Gastrocnemius medialis (tissue), 4 donors: ENCODE measurements around the gene PPP1R14C. TPM values are rescaled to one million over a fixed set of nuclear protein-coding genes. Genes with fewer than 3 reads are reported as not detected.

Source experiments
- ATAC-seq, 2 donors: fragments of 150-250 bp; one replicate each; pipeline ENCODE4 v1.9.1; 2016
- DNase-seq, 2 donors: peaks; one replicate each; pipeline ENCODE4 v3.0.0-alpha.2; 2019
- H3K27ac ChIP-seq, 4 donors: fragments of 200-600 bp; sonication (generic); 1 replicate in 1 of 4; 2 replicates in 3 of 4; pipeline ENCODE4 v1.5.1; 2016 to 2018; ENCODE audit warnings: mild to moderate bottlenecking in 2 of 4, moderate library complexity in 1 of 4
- H3K27me3 ChIP-seq, 3 donors: fragments of 200-600 bp; sonication (generic) in 2 of 3; 1 replicate in 1 of 3; 2 replicates in 2 of 3; pipeline versions ENCODE4 v1.5.1 to v1.6.0; 2016 to 2019; ENCODE audit warnings: mild to moderate bottlenecking in 1 of 3, moderate library complexity in 1 of 3
- H3K36me3 ChIP-seq, 2 donors: fragments of 200-600 bp; sonication (generic) in 1 of 2; one replicate each; pipeline ENCODE4 v1.5.1; 2017 to 2018
- H3K4me1 ChIP-seq, 2 donors: fragments of 200-600 bp; sonication (generic) in 1 of 2; one replicate each; pipeline ENCODE4 v1.5.1; 2016 to 2017; ENCODE audit warnings: mild to moderate bottlenecking in 2 of 2
- H3K4me3 ChIP-seq, 4 donors: fragments of 200-600 bp; sonication (generic) in 3 of 4; 1 replicate in 1 of 4; 2 replicates in 3 of 4; pipeline ENCODE4 v1.5.1; 2016 to 2019; ENCODE audit warnings: mild to moderate bottlenecking in 2 of 4
- H3K9me3 ChIP-seq, 3 donors: fragments of 200-600 bp; sonication (generic) in 2 of 3; 1 replicate in 1 of 3; 2 replicates in 2 of 3; pipeline ENCODE4 v1.5.1; 2016 to 2019
- POLR2A ChIP-seq, 2 donors: fragments of 450-650 bp; IDR thresholded peaks; one replicate each; pipeline ENCODE4 v1.6.1; 2017; ENCODE audit warnings: antibody characterized with exemption in 2 of 2, mild to moderate bottlenecking in 2 of 2, moderate library complexity in 2 of 2
- in situ Hi-C, 4 donors: fragments of 200-750 bp; cut with MboI; loops; one replicate each; pipeline versions ENCODE4 v1.15.0 to v1.8.0; 2017; ENCODE audit warnings: low sequenced_read_pairs in 4 of 4
- intact Hi-C: fragments of 100-400 bp; cut with DNase I; formaldehyde crosslinking; loops from one replicate; pipeline ENCODE4 v1.15.1; 2023; ENCODE audit warnings: low total_unique reads
- total RNA-seq, 4 donors: library from RNA; depleted of rRNA; stranded (reverse); fragments of >200 nt; gene quantifications; one replicate each; pipeline versions ENCODE4 v1.1.0 to v1.2.3, GENCODE V29; 2016
- TF ChIP-seq, protein P1 (sequence below), 5 experiments: fragments of 450-650 bp in 3 of 5; fragments of 200-600 bp in 2 of 5; sonication (generic) in 2 of 5; IDR thresholded peaks in 4 of 5; conservative IDR thresholded peaks in 1 of 5; 1 replicate in 4 of 5; 2 replicates in 1 of 5; pipeline ENCODE4 v1.5.1; 2016 to 2019; ENCODE audit warnings: antibody characterized with exemption in 5 of 5, mild to moderate bottlenecking in 3 of 5, moderate library complexity in 3 of 5

Gene PPP1R14C
- total RNA-seq, 4 donors from 2014 or later = 14.9 to 37.0 (median 21.7) TPM

- in situ Hi-C loops (no loop called here), intact Hi-C loops (no loop called here)
- H3K4me3 ChIP-seq = no peak overlapping the region
- H3K9me3 ChIP-seq = no peaks in the 10 kb centered on the region
- H3K36me3 ChIP-seq = no peaks in the 10 kb centered on the region
- TF ChIP-seq POLR2A (IDR thresholded peaks at IDR 0.05) = no peak
- TF ChIP-seq, protein P1, sequence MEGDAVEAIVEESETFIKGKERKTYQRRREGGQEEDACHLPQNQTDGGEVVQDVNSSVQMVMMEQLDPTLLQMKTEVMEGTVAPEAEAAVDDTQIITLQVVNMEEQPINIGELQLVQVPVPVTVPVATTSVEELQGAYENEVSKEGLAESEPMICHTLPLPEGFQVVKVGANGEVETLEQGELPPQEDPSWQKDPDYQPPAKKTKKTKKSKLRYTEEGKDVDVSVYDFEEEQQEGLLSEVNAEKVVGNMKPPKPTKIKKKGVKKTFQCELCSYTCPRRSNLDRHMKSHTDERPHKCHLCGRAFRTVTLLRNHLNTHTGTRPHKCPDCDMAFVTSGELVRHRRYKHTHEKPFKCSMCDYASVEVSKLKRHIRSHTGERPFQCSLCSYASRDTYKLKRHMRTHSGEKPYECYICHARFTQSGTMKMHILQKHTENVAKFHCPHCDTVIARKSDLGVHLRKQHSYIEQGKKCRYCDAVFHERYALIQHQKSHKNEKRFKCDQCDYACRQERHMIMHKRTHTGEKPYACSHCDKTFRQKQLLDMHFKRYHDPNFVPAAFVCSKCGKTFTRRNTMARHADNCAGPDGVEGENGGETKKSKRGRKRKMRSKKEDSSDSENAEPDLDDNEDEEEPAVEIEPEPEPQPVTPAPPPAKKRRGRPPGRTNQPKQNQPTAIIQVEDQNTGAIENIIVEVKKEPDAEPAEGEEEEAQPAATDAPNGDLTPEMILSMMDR (IDR thresholded peaks at IDR 0.05 in 4 of 5, conservative IDR thresholded peaks at IDR 0.05 in 1 of 5) = no peak
- H3K4me1 ChIP-seq = peaks cover 65 to 66% of the 10 kb centered on the region in 2 donors
- peak; percentile 58 to 75 for ATAC-seq
- H3K27me3 ChIP-seq = no peaks in the 10 kb centered on the region
- peak overlapping the region; percentile 79 to 89 (median 84) for H3K27ac ChIP-seq
- peak; percentile 38 to 58 for DNase-seq
These were observed 111.9 kb downstream of the PPP1R14C start for GRCh38 chr6:150254770-150255169.

DNA sequence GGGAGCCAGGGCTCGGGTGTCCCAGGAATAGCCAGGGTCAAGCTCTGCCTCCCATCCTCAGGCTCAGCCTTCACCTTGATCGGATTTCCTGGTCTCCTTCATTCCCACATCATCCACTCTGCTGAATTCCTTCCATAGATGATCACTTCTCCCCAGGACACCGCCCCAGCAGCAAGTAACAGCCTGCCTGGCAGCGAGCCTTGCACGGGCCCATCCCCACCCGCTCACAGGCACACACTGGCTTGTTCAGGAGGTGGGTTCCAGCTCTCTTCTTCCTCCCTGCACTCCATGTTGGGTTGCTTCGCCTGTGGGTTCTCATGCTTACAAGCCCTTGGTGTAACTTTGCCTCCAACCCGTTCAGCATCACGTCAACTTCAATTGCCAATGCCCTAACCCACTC, 113.0 kb downstream of the PPP1R14C start:
- ATAC-seq = no peak
- peak overlapping the region; percentile 79 to 89 (median 84) for H3K27ac ChIP-seq
- in situ Hi-C loops = no loop called here

GRCh38 chr6:150256618-150257272, 113.9 kb downstream of the PPP1R14C start:
- peaks cover 47 to 48% of the 10 kb centered on the region in 2 donors for H3K4me1 ChIP-seq

More for the DNA sequence above, 113.0 kb downstream of the PPP1R14C start:
- intact Hi-C loops = no loop called here
- Histone ChIP-seq H3K4me3 (no peak overlapping the region), H3K36me3 (no peaks in the 10 kb centered on the region), H3K9me3 (no peaks in the 10 kb centered on the region), H3K27me3 (no peaks in the 10 kb centered on the region), H3K4me1 (peaks cover 55 to 56% of the 10 kb centered on the region in 2 donors)
- no peak for TF ChIP-seq POLR2A (IDR thresholded peaks at IDR 0.05)
- TF ChIP-seq, protein P1 (IDR thresholded peaks at IDR 0.05 in 4 of 5, conservative IDR thresholded peaks at IDR 0.05 in 1 of 5) = no peak
- DNase-seq = no peak

DNA sequence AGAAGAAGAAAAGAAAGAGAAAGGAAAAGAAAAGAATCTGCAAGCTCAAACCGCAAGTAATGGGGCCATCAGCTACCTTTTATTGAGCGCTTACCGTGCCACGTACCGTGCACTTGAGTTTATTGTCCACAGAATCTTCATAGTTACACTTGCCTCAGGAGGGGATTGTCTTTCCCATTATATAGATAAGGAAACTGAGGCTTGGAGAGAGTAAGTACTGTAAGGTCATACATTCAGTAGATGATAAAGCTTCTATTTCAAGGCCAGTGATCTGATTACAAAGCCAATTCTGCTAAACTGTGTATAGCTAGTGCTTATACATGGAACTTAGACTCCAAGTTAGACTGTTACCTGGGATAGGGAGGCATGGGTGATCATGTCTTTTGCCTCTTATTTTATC, 115.5 kb downstream of the PPP1R14C start:
- Histone ChIP-seq H3K4me3 (no peak overlapping the region), H3K36me3 (no peaks in the 10 kb centered on the region), H3K9me3 (no peaks in the 10 kb centered on the region), H3K27me3 (no peaks in the 10 kb centered on the region), H3K4me1 (peaks cover 31% of the 10 kb centered on the region in 2 donors), H3K27ac (no peak overlapping the region)
- TF ChIP-seq POLR2A (IDR thresholded peaks at IDR 0.05) = no peak
- TF ChIP-seq, protein P1 (IDR thresholded peaks at IDR 0.05 in 4 of 5, conservative IDR thresholded peaks at IDR 0.05 in 1 of 5) = no peak
- DNase-seq (no peak), ATAC-seq (no peak)
- intact Hi-C loops = no loop called here
- in situ Hi-C loops = no loop called here

More at GRCh38 chr6:150256618-150257272, 113.9 kb downstream of the PPP1R14C start:
- H3K27me3 ChIP-seq = no peaks in the 10 kb centered on the region
- intact Hi-C loops = no loop called here
- TF ChIP-seq, protein P1 (IDR thresholded peaks at IDR 0.05 in 4 of 5, conservative IDR thresholded peaks at IDR 0.05 in 1 of 5) = no peak
- no peak for TF ChIP-seq POLR2A (IDR thresholded peaks at IDR 0.05)
- in situ Hi-C loops = no loop called here
- ATAC-seq = peak; percentile 54 to 78
- peak overlapping the region in 3 of 4 donors; percentile 3 to 87 (median 79) for H3K27ac ChIP-seq
- H3K9me3 ChIP-seq = no peaks in the 10 kb centered on the region
- no peaks in the 10 kb centered on the region for H3K36me3 ChIP-seq
- DNase-seq = peak in 1 of 2 donors; percentile 29
- no peak overlapping the region for H3K4me3 ChIP-seq
